WTC11 (cell line): ENCODE data around the gene GFOD1. TPM values are rescaled to one million over a fixed set of nuclear protein-coding genes. Genes with fewer than 3 reads are reported as not detected.

Experiments
- ATAC-seq: fragments of 200-7000 bp; cut with Tn5 transposase; 2 replicates; pipeline ENCODE4 v1.10.0; 2021; ENCODE audit warnings: mild to moderate bottlenecking, moderate library complexity
- CTCF ChIA-PET: fragments of 300-600 bp; sonication (Branson Sonifier 250); formaldehyde crosslinking; loops from one replicate; lab custom pipeline; 2021; ENCODE audit warnings: antibody characterized with exemption; lab: Charles Lee
- POLR2A ChIA-PET: fragments of 350-600 bp; sonication (Branson Sonifier 250); formaldehyde crosslinking; loops from one replicate; lab custom pipeline; 2021; ENCODE audit warnings: antibody characterized with exemption; lab: Charles Lee
- DNase-seq: peaks from one replicate; pipeline ENCODE4 v3.0.0; 2021; ENCODE audit warnings: low spot score
- H3K27ac Mint-ChIP-seq: 2 replicates; pipeline ENCODE4 v1.8.0; 2021; ENCODE audit warnings: mixed read lengths
- H3K27me3 Mint-ChIP-seq: 2 replicates; pipeline ENCODE4 v1.8.0; 2021; ENCODE audit warnings: low read depth, mild to moderate bottlenecking, moderate library complexity, mixed read lengths
- H3K36me3 Mint-ChIP-seq: 2 replicates; pipeline ENCODE4 v1.8.0; 2021; ENCODE audit warnings: mixed read lengths
- H3K4me1 Mint-ChIP-seq: 2 replicates; pipeline ENCODE4 v1.8.0; 2022; ENCODE audit warnings: mixed read lengths
- H3K4me3 Mint-ChIP-seq: 2 replicates; pipeline ENCODE4 v1.8.0; 2021; ENCODE audit warnings: mild to moderate bottlenecking, moderate library complexity, mixed read lengths
- H3K9me3 Mint-ChIP-seq: 2 replicates; pipeline ENCODE4 v1.8.0; 2021; ENCODE audit warnings: mixed read lengths
- CREM ChIP-seq: sonication (generic); formaldehyde crosslinking; IDR thresholded peaks from 2 replicates; pipeline ENCODE4 v1.8.1; 2022; ENCODE audit warnings: mild to moderate bottlenecking, missing genetic modification reagents, moderate library complexity
- GABPB1 ChIP-seq: sonication (generic); formaldehyde crosslinking; IDR thresholded peaks from 2 replicates; pipeline ENCODE4 v1.8.1; 2023; ENCODE audit warnings: mild to moderate bottlenecking, missing genetic modification reagents
- JUN ChIP-seq: sonication (generic); formaldehyde crosslinking; IDR thresholded peaks from 2 replicates; pipeline ENCODE4 v1.8.0; 2023; ENCODE audit warnings: mild to moderate bottlenecking, missing genetic modification reagents
- MXD4 ChIP-seq: fragments of 250-450 bp; sonication (Bioruptor Pico); IDR thresholded peaks from 2 replicates; pipeline ENCODE4 v1.8.0; 2021; ENCODE audit warnings: mild to moderate bottlenecking, moderate library complexity, borderline replicate concordance
- NR1H2 ChIP-seq: sonication (generic); formaldehyde crosslinking; IDR thresholded peaks from 2 replicates; pipeline ENCODE4 v1.9.0; 2021; ENCODE audit warnings: mild to moderate bottlenecking, moderate library complexity, missing genetic modification reagents
- ZBTB21 ChIP-seq: sonication (generic); formaldehyde crosslinking; IDR thresholded peaks from 2 replicates; pipeline ENCODE4 v1.8.1; 2023; ENCODE audit warnings: mild to moderate bottlenecking, missing genetic modification reagents, borderline replicate concordance
- ZNF121 ChIP-seq: sonication (generic); formaldehyde crosslinking; IDR thresholded peaks from 2 replicates; pipeline ENCODE4 v1.8.0; 2023; ENCODE audit warnings: missing genetic modification reagents
- ZNF138 ChIP-seq: sonication (generic); formaldehyde crosslinking; conservative IDR thresholded peaks from 2 replicates; pipeline ENCODE4 v1.8.1; 2022; ENCODE audit warnings: mild to moderate bottlenecking, moderate library complexity, missing genetic modification reagents
- total RNA-seq: library from RNA; stranded (reverse); gene quantifications from 3 replicates; pipeline ENCODE4 v1.2.3, GENCODE V29; 2021
- TF ChIP-seq, protein P1 (sequence below): sonication (generic); formaldehyde crosslinking; IDR thresholded peaks from 2 replicates; pipeline ENCODE4 v1.8.1; 2023; ENCODE audit warnings: mild to moderate bottlenecking, missing genetic modification reagents, borderline replicate concordance
- TF ChIP-seq, protein P2 (sequence below): fragments of 250-450 bp; sonication (Bioruptor Pico); IDR thresholded peaks from 2 replicates; pipeline ENCODE4 v1.9.0; 2021; ENCODE audit warnings: mild to moderate bottlenecking, borderline replicate concordance
- TF ChIP-seq, protein P3 (sequence below): fragments of 250-450 bp; sonication (Bioruptor Pico); IDR thresholded peaks from 2 replicates; pipeline ENCODE4 v1.9.0; 2021; ENCODE audit warnings: mild to moderate bottlenecking
- TF ChIP-seq, protein P4 (sequence below): sonication (generic); formaldehyde crosslinking; IDR thresholded peaks from 2 replicates; pipeline ENCODE4 v1.8.1; 2022; ENCODE audit warnings: low read depth, missing genetic modification reagents, borderline replicate concordance

Gene GFOD1
- total RNA-seq, 1 experiment from 2014 or later: 8.5 TPM

DNA sequence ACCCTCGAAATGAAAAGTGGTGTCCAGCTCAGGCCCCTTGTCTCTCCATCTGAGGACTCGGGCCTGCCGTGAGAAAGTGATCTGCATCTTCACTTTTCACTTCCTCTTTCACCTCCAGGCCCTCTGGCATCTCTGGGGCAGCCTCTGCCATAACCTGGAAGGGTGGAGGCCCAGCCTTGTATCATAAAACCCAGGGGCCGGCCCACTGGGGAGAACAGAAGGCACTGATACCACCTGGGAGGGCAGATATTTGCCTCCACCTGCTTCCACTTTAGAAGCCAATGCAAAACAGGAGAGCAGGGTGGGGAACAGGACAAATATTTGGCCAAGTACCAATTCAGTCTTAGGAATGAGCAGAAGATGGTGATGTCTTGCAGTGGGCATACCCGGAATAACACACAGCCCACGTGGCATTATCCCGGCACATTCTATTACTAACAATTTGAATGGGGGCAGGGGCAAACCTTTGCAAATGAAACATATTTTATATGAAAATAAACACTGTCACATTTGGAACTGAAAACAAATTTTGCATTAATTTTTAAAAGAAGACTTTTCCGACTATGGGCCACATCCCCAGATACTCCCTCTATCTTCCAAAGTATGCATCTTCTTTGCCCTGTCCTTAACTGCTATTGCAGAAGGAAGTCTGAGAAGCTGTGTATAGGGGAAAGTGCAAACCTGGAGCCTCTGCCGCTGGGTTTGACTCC is 89.9 kb downstream of the GFOD1 start (continued):
- TF ChIP-seq MXD4: no peak
- TF ChIP-seq JUN: no peak
- TF ChIP-seq, protein P1, sequence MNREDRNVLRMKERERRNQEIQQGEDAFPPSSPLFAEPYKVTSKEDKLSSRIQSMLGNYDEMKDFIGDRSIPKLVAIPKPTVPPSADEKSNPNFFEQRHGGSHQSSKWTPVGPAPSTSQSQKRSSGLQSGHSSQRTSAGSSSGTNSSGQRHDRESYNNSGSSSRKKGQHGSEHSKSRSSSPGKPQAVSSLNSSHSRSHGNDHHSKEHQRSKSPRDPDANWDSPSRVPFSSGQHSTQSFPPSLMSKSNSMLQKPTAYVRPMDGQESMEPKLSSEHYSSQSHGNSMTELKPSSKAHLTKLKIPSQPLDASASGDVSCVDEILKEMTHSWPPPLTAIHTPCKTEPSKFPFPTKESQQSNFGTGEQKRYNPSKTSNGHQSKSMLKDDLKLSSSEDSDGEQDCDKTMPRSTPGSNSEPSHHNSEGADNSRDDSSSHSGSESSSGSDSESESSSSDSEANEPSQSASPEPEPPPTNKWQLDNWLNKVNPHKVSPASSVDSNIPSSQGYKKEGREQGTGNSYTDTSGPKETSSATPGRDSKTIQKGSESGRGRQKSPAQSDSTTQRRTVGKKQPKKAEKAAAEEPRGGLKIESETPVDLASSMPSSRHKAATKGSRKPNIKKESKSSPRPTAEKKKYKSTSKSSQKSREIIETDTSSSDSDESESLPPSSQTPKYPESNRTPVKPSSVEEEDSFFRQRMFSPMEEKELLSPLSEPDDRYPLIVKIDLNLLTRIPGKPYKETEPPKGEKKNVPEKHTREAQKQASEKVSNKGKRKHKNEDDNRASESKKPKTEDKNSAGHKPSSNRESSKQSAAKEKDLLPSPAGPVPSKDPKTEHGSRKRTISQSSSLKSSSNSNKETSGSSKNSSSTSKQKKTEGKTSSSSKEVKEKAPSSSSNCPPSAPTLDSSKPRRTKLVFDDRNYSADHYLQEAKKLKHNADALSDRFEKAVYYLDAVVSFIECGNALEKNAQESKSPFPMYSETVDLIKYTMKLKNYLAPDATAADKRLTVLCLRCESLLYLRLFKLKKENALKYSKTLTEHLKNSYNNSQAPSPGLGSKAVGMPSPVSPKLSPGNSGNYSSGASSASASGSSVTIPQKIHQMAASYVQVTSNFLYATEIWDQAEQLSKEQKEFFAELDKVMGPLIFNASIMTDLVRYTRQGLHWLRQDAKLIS (CRISPR knock-in tag): no peak

DNA sequence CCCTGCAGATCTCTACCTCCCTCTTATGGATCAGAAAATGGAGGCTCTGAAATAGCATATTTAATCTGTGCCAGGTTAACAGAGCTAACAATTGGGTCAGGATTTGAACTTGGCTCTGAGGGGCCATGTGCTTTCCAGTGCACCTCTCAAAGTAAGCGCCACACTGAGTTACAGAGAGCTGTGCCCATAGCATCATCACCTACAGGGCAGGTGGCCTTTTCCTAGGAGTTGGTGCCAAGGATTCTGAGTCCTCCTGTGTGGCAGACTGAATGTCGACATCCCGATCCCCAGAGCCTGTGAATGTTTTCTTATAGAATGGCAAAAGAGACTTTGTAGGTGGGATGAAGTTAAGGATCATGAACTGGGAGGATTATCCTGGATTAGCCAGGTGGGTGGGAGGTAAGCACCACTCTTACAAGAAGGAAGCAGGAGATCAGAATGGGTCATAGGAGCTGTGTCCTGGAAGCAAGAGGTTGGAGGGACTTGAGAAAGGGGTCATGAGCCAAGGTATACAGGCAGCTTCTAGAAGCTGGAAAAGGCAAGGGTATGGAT is 91.1 kb downstream of the GFOD1 start:
- Mint-ChIP-seq H3K4me1 (peaks cover 34% of the 10 kb centered on the region), H3K36me3 (no peaks in the 10 kb centered on the region)
- no peak for TF ChIP-seq ZNF121 (CRISPR knock-in tag)
- TF ChIP-seq ZBTB21 (CRISPR knock-in tag): no peak
- TF ChIP-seq GABPB1: no peak
- TF ChIP-seq, all 79 proteins: peak for 0
- no peak for ATAC-seq
- ChIA-PET CTCF (interaction anchor here (1.0 kb wide), 1 partner anchor 164 kb away, joined by 3 read pairs; no protein-coding TSS in a partner anchor), POLR2A (no interaction called here)
- Mint-ChIP-seq H3K27me3 (no peaks in the 10 kb centered on the region), H3K9me3 (no peaks in the 10 kb centered on the region), H3K4me3 (no peak overlapping the region), H3K27ac (no peak overlapping the region)
- DNase-seq: no peak

DNA sequence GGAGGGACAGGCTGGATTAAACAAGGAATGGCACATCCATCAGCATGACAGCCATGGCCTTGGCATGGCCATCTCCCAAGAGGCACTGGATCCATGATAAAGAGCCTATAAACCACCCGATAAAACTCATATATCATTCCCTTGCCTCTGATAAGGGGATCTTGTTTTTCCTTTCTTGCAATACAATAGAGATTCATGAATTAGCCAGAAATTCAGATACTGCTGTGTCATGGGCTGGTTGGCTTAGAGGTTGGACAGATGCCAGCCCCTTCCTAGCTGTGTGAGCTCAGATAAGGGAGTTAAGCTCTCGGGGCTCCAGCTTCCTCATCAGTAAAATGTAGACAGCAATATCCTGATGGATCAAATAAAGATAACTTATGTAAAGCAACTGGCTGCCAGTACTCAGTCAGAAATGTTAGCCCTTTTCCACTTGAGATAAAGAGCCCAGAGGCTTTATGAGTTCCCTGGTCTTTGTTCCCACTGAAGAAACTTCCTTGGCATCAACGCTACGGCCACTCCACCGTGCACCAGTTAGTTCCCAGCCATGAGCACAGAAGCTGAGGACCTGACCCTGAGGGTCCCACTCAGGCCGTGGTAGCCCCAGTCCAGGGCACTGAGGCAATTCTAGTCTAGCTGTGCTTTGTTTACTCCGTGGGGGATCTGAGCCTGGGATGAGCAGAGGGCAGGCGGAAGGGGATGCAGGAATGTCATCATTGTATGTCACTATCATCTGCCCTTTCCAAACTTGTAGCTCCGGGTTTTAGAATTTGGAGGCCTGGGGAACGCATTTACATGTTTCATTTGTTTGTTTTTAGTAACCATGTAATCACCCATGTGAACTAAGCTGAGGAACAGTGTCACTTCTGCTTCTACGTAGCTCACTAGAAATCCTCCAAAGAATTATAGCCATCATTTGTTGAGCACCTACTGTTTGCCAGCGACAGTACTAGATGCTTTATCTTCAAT is 91.8 kb downstream of the GFOD1 start:
- Mint-ChIP-seq H3K36me3 (no peaks in the 10 kb centered on the region), H3K9me3 (no peaks in the 10 kb centered on the region), H3K27ac (no peak overlapping the region), H3K4me1 (peaks cover 31% of the 10 kb centered on the region), H3K27me3 (no peaks in the 10 kb centered on the region; the same call in 1 of the 2 replicates), H3K4me3 (no peak overlapping the region)
- ATAC-seq: no peak
- no peak for DNase-seq
- ChIA-PET CTCF (interaction anchor here (1.0 kb wide), 1 partner anchor 165 kb away, joined by 3 read pairs; no protein-coding TSS in a partner anchor), POLR2A (no interaction called here)
- TF ChIP-seq CREM: no peak
- no peak for TF ChIP-seq ZNF138 (CRISPR knock-in tag)
- TF ChIP-seq, protein P2, sequence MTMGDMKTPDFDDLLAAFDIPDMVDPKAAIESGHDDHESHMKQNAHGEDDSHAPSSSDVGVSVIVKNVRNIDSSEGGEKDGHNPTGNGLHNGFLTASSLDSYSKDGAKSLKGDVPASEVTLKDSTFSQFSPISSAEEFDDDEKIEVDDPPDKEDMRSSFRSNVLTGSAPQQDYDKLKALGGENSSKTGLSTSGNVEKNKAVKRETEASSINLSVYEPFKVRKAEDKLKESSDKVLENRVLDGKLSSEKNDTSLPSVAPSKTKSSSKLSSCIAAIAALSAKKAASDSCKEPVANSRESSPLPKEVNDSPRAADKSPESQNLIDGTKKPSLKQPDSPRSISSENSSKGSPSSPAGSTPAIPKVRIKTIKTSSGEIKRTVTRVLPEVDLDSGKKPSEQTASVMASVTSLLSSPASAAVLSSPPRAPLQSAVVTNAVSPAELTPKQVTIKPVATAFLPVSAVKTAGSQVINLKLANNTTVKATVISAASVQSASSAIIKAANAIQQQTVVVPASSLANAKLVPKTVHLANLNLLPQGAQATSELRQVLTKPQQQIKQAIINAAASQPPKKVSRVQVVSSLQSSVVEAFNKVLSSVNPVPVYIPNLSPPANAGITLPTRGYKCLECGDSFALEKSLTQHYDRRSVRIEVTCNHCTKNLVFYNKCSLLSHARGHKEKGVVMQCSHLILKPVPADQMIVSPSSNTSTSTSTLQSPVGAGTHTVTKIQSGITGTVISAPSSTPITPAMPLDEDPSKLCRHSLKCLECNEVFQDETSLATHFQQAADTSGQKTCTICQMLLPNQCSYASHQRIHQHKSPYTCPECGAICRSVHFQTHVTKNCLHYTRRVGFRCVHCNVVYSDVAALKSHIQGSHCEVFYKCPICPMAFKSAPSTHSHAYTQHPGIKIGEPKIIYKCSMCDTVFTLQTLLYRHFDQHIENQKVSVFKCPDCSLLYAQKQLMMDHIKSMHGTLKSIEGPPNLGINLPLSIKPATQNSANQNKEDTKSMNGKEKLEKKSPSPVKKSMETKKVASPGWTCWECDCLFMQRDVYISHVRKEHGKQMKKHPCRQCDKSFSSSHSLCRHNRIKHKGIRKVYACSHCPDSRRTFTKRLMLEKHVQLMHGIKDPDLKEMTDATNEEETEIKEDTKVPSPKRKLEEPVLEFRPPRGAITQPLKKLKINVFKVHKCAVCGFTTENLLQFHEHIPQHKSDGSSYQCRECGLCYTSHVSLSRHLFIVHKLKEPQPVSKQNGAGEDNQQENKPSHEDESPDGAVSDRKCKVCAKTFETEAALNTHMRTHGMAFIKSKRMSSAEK: no peak
- TF ChIP-seq, protein P3, sequence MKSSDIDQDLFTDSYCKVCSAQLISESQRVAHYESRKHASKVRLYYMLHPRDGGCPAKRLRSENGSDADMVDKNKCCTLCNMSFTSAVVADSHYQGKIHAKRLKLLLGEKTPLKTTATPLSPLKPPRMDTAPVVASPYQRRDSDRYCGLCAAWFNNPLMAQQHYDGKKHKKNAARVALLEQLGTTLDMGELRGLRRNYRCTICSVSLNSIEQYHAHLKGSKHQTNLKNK (CRISPR knock-in tag): no peak
- TF ChIP-seq NR1H2 (CRISPR knock-in tag): no peak
- no peak for TF ChIP-seq GABPB1
- TF ChIP-seq, protein P4, sequence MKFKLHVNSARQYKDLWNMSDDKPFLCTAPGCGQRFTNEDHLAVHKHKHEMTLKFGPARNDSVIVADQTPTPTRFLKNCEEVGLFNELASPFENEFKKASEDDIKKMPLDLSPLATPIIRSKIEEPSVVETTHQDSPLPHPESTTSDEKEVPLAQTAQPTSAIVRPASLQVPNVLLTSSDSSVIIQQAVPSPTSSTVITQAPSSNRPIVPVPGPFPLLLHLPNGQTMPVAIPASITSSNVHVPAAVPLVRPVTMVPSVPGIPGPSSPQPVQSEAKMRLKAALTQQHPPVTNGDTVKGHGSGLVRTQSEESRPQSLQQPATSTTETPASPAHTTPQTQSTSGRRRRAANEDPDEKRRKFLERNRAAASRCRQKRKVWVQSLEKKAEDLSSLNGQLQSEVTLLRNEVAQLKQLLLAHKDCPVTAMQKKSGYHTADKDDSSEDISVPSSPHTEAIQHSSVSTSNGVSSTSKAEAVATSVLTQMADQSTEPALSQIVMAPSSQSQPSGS (CRISPR knock-in tag): no peak
